CD4-positive, alpha-beta T cell treated with Interleukin-12 subunit alpha and Interleukin-12 subunit beta, for 1 hour (primary cell): ENCODE results near the gene TRMT61A.

Experiments
- DNase-seq: peaks from one replicate; pipeline ENCODE4 v3.0.0-alpha.2; 2020

The TRMT61A gene

DNA sequence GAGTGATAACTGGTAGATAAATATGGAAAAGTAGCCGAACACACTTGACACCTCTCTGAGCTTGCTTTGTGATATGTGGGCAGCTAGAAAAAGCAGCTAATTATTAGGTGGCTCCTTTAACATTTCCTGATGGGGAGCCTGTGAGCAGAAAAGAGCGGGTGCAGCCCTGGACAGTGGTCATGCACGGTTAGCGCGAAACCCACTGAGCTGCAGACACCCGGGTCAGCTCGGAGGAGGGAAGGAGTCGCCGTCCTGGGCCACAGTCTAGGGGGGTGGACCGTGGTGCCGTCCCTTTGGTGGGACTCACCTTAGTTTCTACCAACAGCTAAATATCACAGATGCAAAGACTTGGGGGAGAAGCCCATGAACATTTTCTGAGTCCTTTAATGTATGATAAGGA lies 40.4 kb downstream of the TRMT61A start:
- DNase-seq, result no peak

DNA sequence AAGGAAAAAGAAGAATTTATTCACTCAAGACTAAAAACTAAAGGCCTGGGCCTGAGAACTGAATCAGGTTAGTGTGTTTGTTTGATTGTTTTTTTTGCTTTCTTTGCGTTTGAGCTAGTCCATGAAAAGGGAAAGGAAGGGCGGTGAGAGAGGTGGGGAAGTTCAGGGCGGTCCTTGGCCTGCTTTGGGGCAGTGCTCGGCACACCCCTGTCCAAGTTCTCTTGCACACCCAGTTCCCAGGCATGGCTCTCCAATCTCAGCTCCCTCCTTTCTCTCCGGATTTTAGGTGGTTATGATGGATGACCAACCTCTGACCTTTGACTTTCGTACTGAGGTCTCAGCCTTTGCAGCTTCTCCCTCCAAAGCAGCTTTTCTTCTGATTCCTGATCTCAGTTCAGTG lies 45.1 kb downstream of the TRMT61A start:
- no peak for DNase-seq

DNA sequence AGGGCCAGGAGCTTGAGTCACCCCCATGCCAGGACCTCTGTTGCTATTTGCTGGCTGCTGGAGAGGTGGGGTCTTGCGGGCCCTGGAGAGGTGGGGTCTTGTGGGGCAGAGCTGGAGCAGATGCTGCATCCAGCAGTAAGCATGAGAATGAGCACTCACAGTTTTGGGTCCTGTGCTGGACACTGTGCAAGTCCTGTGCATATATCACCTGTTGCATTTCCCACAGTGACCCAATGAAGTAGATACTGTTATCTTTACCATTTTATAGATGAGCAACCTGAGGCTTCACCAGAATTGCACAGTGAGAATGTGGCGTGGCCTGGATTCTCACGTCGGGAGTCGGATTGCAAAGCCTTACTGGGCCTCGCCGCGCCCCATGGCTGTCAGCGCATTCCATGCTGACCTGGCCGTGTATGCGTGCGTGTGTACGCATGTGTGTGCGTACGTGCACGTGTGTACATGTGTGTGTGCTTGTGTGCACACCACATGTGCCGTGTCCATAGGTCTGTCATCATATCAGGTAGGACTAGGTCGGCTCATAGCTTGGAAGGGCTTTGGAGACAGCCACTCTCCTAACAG lies 45.8 kb downstream of the TRMT61A start:
- no peak for DNase-seq

DNA sequence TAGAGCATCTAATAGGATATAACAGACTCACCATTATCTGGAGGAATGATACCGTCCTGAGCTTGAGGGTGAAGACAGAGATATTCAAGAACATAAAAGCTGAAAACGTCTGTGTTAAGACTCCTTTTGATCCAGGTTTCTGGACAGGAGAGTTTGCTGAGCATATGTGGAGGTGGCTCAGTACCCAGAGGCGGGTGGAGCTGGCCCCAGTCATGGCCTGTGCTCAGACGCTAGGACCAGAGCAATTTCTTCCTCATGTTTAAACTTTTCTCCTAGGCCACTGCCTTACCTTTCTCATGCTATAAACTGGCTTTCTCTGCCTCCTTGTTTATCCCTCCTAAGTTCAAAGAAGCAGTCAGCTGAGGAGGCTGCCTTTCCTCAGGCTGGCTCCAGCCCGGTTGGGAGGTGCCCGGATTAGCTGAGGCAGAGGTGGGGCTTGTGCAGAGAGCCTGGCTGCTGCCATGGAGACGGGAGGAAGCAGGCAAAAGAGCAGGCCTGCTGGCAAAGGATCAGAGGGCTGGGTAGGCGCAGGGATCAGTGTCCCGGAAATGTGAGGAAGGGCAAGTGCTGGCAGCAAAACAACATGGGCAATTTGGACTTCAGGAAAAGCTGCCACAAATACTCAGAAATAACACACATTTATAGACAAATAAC lies 47.5 kb downstream of the TRMT61A start:
- no peak for DNase-seq

DNA sequence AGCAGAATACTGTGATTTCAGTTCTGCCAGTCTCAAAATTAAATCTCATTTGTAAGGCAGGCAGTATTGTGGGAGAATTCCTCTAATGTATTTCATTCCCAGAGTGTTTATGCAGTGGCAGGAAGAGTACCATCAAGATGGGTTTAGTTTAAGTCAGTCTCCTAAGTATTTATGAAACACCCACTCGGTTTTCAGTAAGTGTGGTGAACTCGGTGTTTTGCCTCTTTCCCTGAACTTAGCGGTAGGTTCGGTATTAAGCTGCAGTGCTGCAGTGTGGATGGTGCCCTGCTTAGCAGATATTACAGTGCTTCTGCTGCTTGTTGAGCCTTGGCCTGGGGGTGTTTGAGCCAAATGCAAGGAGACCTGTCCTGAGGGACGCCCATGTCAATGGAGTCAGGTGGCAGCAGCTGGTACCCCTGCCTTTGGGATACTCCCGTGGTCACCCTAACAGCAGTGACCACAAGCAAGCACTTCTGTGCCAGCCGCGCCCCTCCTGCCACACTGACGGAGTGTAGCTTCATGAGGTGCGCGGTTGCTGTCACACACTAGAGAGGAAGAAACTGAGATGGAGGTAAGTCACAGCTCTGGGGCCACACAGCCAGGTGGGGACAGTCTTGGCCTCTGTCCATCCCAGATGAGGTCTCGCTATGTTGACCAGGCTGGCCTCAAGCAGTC lies 49.5 kb downstream of the TRMT61A start:
- DNase-seq, result no peak

DNA sequence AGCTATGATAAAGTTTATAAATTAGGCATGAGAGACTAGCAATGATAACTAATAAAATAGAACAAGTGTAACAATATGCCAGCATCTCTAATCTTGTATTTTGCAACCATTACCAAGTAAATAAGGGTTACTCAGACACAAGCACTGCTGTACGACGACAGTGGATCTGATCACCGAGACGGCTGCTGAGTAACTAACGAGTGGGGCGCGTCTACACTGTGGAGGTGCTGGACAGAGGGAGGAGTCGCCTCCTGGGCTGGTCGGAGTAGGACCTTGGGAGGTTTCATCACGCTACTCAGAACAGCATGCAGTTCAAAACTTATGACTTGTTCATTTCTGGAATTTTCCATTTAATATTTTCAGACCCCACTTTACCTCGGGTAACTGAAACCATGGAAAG lies 52.2 kb downstream of the TRMT61A start:
- no peak for DNase-seq

DNA sequence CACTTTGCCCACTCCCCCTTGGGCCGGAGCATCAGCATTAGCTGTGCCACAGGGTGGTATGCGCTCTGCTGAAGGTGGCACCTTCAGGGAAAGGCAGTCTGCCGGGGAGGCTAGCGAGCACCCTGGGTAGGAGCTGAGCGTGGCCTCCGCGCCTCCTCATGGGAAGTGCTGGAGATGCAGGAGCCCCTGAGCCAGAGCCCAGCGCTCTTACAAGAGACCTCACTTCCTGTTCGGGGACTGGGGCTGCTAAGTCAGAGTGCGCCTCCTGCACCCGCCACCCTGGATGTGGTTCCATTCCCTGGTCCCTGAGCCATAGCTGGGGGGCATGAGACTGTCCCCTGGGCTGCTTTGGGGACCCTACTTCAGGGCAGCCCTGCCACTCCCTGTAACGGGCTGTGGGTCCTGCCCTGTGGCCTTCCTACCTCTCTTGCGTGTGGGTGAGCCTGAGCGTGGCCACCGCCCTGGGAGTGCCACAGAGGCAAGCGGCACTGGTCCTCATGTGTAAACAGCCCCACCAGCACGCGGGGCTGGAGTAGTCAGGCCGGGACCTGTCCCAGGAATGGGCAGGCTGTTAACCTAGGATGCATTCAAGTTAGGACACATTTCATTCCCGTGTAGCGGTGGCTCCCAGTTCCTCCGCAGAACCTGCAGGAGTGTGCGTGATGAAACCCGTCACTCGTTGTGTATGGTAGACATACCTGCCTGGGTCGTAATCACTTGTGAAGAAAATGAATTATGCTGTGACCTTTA lies 53.1 kb downstream of the TRMT61A start:
- no peak for DNase-seq

DNA sequence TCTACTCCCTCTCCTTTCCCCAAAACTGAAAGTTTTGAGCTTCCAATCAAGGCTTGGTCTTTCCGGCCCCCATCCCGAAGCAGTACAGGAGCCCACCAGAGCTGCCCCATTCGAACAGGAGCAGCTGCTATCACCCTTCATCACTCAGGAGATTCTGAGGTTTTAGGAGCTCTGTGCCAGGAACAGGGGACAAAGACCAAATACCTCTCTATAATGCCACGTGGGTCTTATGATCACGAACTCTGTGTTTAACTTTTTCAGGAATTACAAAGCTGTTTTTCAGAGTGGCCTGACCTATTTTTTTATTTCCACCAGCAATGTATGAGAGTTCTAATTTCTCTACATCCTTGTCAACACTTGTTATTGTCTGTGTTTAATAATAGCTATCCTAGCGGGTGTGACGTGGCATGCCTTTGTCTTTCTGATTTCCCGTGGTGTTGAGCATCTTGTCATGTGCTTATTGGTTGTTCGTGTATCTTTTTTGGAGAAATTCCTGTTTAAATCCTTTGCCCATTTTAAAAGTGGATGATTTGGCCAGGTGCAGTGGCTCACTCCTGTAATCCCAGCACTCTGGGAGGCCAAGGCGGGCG lies 55.4 kb downstream of the TRMT61A start:
- DNase-seq, result no peak
